Activated naive CD8-positive, alpha-beta T cell treated with anti-CD3 and anti-CD28 coated beads, Interleukin-2, amount 50 U/mL, for 24 hours (primary cell): ENCODE measurements around the gene FXR2.

Experiments
- ATAC-seq: fragments of 150-1000 bp; cut with Tn5 transposase; one replicate; pipeline ENCODE4 v1.10.0; 2021
- DNase-seq: peaks from one replicate; pipeline ENCODE4 v3.0.0; 2021
- H3K27ac Mint-ChIP-seq: one replicate; pipeline ENCODE4 v1.8.0; 2021; ENCODE audit warnings: mild to moderate bottlenecking, mixed read lengths
- H3K27me3 Mint-ChIP-seq: one replicate; pipeline ENCODE4 v1.8.0; 2021; ENCODE audit warnings: mixed read lengths
- H3K36me3 Mint-ChIP-seq: one replicate; pipeline ENCODE4 v1.8.0; 2021; ENCODE audit warnings: low read depth, mixed read lengths
- H3K4me1 Mint-ChIP-seq: one replicate; pipeline ENCODE4 v1.8.0; 2021; ENCODE audit warnings: mixed read lengths
- H3K4me3 Mint-ChIP-seq: one replicate; pipeline ENCODE4 v1.8.0; 2021; ENCODE audit warnings: mild to moderate bottlenecking, moderate library complexity, mixed read lengths
- H3K9me3 Mint-ChIP-seq: one replicate; pipeline ENCODE4 v1.8.0; 2021; ENCODE audit warnings: mixed read lengths

Gene FXR2

DNA sequence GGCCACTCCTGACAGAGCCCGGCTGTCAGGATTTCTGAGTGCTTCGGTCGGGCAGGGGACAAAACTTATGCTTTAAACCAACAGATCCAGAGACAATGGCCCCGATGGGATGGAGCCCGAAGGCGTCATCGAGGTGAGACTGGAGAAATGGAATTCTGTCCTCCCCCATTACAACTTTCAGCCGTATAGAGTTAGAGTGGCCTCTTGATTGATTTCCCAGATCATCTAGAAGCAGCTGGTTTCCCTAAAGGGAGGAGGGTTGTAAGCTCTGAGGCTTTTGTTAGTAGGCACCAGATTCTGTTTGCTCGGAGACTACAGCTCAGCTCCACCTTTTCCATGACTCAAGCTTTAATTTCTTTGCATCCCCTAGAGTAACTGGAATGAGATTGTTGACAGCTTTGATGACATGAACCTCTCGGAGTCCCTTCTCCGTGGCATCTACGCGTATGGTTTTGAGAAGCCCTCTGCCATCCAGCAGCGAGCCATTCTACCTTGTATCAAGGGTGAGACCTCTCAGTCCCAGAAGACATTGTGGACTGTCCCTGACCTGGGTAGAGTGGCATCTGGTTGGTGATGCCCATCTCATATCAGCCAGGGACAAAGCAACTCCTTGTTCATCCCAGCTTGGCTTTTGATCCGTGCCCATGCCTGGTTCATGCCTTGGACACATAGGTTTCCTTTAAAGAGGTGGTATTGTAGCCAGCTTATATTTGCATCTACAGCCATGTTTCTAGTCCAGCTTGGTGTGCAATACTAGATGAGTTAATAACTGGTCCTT, 40.3 kb downstream of the FXR2 start:
- Mint-ChIP-seq H3K27ac (peak overlapping the region; percentile 100), H3K4me1 (peaks cover 70% of the 10 kb centered on the region), H3K27me3 (peaks cover 6% of the 10 kb centered on the region), H3K9me3 (no peaks in the 10 kb centered on the region), H3K4me3 (peak overlapping the region; percentile 91), H3K36me3 (peaks cover 82% of the 10 kb centered on the region)
- ATAC-seq = no peak
- DNase-seq = no peak

DNA sequence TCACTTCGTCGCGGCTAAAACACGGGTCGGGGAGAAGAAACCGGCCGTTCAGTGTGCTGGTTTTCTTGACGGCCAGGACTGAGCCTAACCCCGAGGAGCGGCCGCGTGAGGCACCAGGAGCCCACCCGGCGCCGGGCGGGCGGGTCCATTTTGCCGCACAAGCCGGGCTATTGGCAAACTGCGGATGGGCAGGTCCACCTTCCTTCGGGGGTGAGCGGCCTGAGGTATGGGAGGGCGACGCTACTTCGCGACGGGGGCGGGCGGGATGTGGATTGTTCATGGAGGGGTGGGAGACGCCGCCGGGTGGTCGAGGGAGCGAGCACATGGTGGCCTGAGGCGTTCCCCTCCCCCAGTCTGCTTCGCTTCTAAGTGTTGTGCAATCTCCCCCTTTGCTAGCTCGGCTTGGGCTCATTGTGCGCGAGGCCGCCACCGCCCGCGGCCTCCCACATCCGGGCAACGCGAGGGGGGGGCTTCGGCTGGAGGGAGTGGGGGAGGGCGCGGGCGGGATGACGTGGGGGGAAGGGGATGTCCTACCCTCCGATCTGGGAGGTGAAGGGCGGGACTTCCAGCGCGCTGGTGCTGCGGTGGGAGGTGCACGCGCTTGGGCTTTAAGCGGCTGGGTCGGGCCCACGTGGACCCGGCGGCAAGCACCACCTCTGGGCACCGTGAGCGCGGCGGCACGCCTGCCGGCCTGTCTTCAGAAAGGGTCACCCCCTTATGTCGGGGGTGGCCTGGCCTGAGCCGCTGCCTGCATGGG, 41.2 kb downstream of the FXR2 start:
- no peaks in the 10 kb centered on the region for H3K9me3 Mint-ChIP-seq
- H3K27me3 Mint-ChIP-seq = peaks cover 6% of the 10 kb centered on the region
- H3K4me1 Mint-ChIP-seq = peaks cover 61% of the 10 kb centered on the region
- peak; percentile 40 for ATAC-seq
- peak; percentile 90 for DNase-seq
- peaks cover 81% of the 10 kb centered on the region for H3K36me3 Mint-ChIP-seq
- H3K27ac Mint-ChIP-seq = peak overlapping the region; percentile 100
- peak overlapping the region; percentile 91 for H3K4me3 Mint-ChIP-seq

DNA sequence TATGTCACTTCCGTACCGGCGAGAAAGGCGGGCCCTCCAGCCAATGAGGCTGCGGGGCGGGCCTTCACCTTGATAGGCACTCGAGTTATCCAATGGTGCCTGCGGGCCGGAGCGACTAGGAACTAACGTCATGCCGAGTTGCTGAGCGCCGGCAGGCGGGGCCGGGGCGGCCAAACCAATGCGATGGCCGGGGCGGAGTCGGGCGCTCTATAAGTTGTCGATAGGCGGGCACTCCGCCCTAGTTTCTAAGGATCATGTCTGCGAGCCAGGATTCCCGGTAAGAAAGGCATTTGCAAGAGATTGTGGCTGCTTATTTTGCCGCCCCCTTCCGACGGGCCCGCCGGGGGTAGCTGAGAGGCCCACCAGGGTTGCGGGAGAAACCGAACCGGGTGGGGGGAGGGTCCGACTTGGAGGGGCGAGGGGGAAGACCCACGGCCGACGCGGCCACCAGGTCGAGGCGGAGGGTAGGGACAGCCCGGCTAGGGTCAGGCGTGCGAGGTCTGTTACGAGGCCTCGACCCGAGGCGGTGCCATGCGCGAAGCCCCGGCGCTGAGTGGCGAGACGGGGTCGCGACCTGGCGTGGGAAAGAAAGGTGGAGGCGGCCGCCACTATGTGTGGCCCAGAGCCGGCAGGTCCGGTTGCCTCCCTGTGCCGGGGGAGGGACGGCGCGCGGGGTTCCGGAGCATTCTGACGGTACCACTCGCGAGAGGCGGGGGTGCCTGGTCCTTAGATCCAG, 41.9 kb downstream of the FXR2 start:
- DNase-seq (peak; percentile 100), ATAC-seq (peak; percentile 91)
- Mint-ChIP-seq H3K27me3 (peaks cover 6% of the 10 kb centered on the region), H3K9me3 (no peaks in the 10 kb centered on the region), H3K4me3 (peak overlapping the region; percentile 91), H3K36me3 (peaks cover 74% of the 10 kb centered on the region), H3K4me1 (peaks cover 53% of the 10 kb centered on the region), H3K27ac (peak overlapping the region; percentile 100)

DNA sequence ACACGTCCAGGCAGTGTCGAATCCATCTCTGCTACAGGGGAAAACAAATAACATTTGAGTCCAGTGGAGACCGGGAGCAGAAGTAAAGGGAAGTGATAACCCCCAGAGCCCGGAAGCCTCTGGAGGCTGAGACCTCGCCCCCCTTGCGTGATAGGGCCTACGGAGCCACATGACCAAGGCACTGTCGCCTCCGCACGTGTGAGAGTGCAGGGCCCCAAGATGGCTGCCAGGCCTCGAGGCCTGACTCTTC, 42.4 kb downstream of the FXR2 start:
- Mint-ChIP-seq H3K4me3 (peak overlapping the region; percentile 91), H3K9me3 (no peaks in the 10 kb centered on the region), H3K4me1 (peaks cover 51% of the 10 kb centered on the region), H3K27me3 (peaks cover 6% of the 10 kb centered on the region), H3K36me3 (peaks cover 74% of the 10 kb centered on the region), H3K27ac (peak overlapping the region; percentile 100)
- no peak for DNase-seq
- no peak for ATAC-seq

DNA sequence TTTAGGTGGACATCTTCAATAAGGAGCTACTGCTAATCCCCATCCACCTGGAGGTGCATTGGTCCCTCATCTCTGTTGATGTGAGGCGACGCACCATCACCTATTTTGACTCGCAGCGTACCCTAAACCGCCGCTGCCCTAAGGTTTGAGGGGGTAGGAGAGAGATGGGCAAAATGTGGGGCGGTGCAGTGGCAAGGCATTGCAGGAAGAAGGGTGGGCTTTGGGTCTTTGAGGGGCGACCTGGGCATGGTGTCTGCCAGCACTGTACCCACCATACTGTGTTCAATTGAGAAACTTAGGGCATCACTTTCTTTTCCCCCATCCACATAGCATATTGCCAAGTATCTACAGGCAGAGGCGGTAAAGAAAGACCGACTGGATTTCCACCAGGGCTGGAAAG, 44.3 kb downstream of the FXR2 start:
- Mint-ChIP-seq H3K4me3 (no peak overlapping the region), H3K36me3 (peaks cover 67% of the 10 kb centered on the region), H3K9me3 (no peaks in the 10 kb centered on the region), H3K4me1 (peaks cover 34% of the 10 kb centered on the region), H3K27me3 (peaks cover 6% of the 10 kb centered on the region), H3K27ac (peak overlapping the region; percentile 10)
- DNase-seq = no peak
- no peak for ATAC-seq

DNA sequence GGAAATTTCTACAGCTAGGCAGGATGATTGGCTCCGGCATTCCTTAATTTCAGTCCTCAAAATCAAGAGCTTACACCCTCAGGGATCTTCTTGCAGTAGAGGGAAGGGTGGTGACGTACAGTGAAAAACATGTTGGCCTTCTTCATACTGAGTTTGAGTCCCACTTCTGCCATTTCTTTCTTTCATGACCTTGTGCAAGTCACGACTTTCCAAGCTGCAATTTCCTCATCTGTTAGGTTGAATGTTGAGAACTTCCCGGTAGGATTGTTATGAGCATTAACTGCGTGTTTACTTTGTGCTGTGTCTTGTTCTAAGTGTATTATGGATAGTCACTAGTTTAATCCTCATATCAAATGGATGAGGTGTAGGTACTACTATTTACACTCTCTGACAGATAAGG, 45.1 kb downstream of the FXR2 start:
- no peaks in the 10 kb centered on the region for H3K9me3 Mint-ChIP-seq
- ATAC-seq = no peak
- no peak overlapping the region for H3K4me3 Mint-ChIP-seq
- H3K36me3 Mint-ChIP-seq = peaks cover 64% of the 10 kb centered on the region
- H3K4me1 Mint-ChIP-seq = peaks cover 27% of the 10 kb centered on the region
- H3K27ac Mint-ChIP-seq = peak overlapping the region; percentile 1
- DNase-seq = no peak
- H3K27me3 Mint-ChIP-seq = peaks cover 6% of the 10 kb centered on the region

DNA sequence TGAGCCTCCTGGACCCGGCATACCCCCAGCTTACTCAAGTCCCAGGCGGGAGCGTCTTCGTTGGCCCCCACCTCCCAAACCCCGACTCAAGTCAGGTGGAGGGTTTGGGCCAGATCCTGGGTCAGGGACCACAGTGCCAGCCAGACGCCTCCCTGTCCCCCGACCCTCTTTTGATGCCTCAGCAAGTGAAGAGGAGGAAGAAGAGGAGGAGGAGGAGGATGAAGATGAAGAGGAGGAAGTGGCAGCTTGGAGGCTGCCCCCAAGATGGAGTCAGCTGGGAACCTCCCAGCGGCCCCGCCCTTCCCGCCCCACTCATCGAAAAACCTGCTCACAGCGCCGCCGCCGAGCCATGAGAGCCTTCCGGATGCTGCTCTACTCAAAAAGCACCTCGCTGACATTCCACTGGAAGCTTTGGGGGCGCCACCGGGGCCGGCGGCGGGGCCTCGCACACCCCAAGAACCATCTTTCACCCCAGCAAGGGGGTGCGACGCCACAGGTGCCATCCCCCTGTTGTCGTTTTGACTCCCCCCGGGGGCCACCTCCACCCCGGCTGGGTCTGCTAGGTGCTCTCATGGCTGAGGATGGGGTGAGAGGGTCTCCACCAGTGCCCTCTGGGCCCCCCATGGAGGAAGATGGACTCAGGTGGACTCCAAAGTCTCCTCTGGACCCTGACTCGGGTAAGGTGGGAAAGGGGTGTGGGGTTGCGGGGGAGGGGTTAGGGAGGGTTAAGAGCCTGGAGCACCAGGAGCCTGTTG, 51.4 kb downstream of the FXR2 start:
- no peak for ATAC-seq
- H3K4me3 Mint-ChIP-seq = peak overlapping the region; percentile 95
- peaks cover 52% of the 10 kb centered on the region for H3K4me1 Mint-ChIP-seq
- no peaks in the 10 kb centered on the region for H3K27me3 Mint-ChIP-seq
- H3K36me3 Mint-ChIP-seq = peaks cover 36% of the 10 kb centered on the region
- H3K27ac Mint-ChIP-seq = peak overlapping the region; percentile 96
- no peak for DNase-seq
- no peaks in the 10 kb centered on the region for H3K9me3 Mint-ChIP-seq

DNA sequence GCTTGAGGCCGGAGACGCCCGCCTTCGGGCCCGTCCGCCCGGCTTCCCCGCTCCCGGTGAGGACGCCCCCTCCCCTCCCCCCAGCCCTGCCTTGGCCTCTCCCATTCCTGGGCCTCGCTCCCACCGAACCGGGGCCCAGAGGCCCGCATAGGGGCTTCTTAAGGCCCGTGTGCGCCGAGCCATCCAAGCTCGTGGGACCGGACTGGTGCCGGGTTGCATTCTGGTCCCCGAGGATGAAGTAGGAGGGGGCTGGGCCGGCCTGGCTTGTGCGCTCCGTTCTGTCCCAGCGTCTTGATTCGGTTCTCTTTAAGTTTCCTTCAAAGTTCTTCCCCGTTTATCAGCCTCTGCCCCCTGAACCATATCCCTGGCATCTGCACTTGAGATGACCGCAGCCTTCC, 52.5 kb downstream of the FXR2 start:
- Mint-ChIP-seq H3K4me3 (peak overlapping the region; percentile 95), H3K27ac (peak overlapping the region; percentile 96), H3K36me3 (peaks cover 31% of the 10 kb centered on the region), H3K27me3 (no peaks in the 10 kb centered on the region), H3K9me3 (no peaks in the 10 kb centered on the region), H3K4me1 (peaks cover 55% of the 10 kb centered on the region)
- no peak for DNase-seq
- ATAC-seq = no peak

DNA sequence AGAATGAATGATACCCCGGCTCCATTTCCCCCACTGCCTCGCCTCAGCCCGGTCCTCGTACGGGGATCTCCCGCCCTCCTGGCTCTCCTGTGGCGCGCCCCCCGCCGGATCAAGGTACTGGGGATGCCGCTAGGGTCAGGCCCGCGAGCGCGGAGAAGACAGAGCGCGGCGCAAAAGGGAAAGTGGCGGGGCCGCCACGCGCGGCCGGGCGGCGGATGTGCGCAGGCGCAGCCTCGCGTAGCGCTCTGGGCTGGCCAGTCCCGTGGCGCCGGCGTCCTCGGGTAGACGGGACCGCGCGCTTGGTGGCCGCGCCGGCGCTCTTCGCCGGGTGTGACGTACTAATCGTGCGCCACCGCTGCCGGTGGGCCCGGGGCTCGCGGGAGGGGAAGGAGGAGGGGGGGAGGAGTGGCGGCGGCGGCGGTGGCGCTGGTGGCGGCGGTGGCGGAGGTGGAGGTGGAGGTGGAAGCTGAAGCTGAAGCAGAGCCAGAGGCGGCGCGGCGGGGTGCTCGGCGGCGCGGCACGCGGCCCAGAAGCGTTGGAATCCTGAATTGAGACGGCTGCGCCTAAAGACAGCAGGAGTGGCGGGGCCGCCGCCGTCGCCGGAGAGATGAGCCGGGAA, 53.0 kb downstream of the FXR2 start, which contains the start of gene SENP3:
TSS of gene SENP3 (plus strand) at position 331 of the 619 bp plus-strand sequence. CDS start 1,158 bp downstream, outside the sequence.
- Mint-ChIP-seq H3K36me3 (peaks cover 27% of the 10 kb centered on the region), H3K4me3 (peak within 1 kb of the TSS; percentile 95), H3K27me3 (no peaks in the 10 kb centered on the region), H3K9me3 (no peaks in the 10 kb centered on the region), H3K27ac (peak within 1 kb of the TSS; percentile 96), H3K4me1 (peaks cover 53% of the 10 kb centered on the region)
- peak; percentile 74 for ATAC-seq
- DNase-seq = peak; percentile 95

DNA sequence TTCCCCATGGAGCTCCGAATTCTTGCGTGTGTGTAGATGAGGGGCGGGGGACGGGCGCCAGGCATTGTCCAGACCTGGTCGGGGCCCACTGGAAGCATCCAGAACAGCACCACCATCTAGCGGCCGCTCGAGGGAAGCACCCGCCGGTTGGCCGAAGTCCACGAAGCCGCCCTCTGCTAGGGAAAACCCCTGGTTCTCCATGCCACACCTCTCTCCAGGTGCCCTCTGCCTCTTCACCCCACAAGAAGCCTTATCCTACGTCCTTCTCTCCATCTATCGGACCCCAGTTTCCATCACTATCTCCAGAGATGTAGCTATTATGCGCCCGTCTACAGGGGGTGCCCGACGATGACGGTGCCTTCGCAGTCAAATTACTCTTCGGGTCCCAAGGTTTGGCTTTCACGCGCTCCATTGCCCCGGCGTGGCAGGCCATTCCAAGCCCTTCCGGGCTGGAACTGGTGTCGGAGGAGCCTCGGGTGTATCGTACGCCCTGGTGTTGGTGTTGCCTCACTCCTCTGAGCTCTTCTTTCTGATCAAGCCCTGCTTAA, 53.6 kb downstream of the FXR2 start:
- Mint-ChIP-seq H3K4me1 (peaks cover 57% of the 10 kb centered on the region), H3K27ac (peak overlapping the region; percentile 96), H3K27me3 (no peaks in the 10 kb centered on the region), H3K9me3 (no peaks in the 10 kb centered on the region), H3K36me3 (peaks cover 25% of the 10 kb centered on the region), H3K4me3 (peak overlapping the region; percentile 95)
- DNase-seq = peak; percentile 90
- peak; percentile 78 for ATAC-seq

DNA sequence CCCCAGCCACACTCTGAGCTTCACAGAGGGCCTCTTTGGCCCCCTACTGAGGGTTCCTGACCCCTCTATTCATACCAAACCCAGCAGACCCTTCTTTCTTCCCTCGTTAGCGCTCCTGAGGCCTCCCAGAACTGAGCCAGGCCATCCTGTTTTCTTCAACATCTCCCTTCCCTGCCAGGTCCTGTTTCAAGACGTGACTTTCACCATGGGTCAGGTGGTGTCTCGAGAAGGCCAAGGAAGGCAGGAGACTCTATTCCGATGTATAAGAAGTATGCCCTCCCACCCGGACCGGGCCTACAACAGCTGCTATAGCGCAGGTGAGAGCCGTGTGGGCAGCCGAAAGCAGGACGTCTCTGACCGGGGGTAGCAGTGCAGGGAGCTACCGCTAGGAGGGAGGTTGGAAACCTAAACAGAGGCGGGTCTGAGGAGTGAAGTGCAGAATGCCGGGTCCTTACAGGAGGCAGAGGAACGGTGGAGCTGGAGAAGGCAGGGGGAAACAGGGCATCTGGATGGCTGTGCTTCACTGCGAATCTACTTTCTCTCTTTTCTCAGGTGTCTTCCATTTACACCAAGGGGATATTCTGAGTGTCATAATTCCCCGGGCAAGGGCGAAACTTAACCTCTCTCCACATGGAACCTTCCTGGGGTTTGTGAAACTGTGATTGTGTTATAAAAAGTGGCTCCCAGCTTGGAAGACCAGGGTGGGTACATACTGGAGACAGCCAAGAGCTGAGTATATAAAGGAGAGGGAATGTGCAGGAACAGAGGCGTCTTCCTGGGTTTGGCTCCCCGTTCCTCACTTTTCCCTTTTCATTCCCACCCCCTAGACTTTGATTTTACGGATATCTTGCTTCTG, 54.3 kb downstream of the FXR2 start:
- DNase-seq (peak; percentile 76), ATAC-seq (peak; percentile 50)
- Mint-ChIP-seq H3K9me3 (no peaks in the 10 kb centered on the region), H3K27ac (peak overlapping the region; percentile 96), H3K4me1 (peaks cover 60% of the 10 kb centered on the region), H3K27me3 (no peaks in the 10 kb centered on the region), H3K36me3 (peaks cover 19% of the 10 kb centered on the region), H3K4me3 (peak overlapping the region; percentile 95)

DNA sequence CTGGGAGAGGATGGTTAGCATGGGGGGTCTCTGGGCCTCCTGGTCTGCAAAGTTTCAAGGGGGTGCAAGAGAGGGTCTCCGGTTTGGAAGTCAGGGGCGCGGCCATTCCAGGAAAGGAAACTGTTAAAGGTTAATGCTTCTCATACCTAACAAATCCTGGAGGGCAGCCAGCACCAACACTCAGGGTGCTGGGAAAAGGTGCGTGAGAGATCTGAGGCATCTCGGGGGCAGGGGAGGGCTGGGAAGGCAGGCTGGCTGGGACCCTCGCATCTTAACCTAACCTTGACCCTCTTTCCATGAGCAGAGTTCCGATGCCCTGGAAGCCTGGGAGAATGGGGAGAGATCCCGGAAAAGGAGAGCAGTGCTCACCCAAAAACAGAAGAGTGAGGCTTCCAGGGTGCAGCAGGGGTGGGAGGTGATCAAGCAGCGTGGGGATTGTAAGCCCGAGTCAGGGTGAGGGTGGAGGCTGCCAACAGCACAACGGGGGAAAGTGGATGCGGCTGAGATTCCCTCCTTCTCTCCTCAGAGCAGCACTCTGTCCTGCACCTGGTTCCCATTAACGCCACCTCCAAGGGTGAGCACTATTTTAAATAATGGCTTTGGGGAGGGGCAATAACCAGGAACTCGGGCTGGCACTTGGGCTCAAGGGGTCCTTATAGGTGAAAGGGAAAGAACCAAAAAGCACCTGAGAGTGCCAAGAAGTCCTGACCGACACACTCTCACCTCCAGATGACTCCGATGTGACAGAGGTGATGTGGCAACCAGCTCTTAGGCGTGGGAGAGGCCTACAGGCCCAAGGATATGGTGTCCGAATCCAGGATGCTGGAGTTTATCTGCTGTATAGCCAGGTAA, 55.2 kb downstream of the FXR2 start:
- no peak for ATAC-seq
- peaks cover 13% of the 10 kb centered on the region for H3K36me3 Mint-ChIP-seq
- H3K27ac Mint-ChIP-seq = no peak overlapping the region
- no peaks in the 10 kb centered on the region for H3K9me3 Mint-ChIP-seq
- no peak for DNase-seq
- no peaks in the 10 kb centered on the region for H3K27me3 Mint-ChIP-seq
- peak overlapping the region; percentile 95 for H3K4me3 Mint-ChIP-seq
- H3K4me1 Mint-ChIP-seq = peaks cover 69% of the 10 kb centered on the region
